Ectodermal cell (in vitro differentiated cells): Measurements from ENCODE around the gene TTC24.

Source experiments
- H3K27ac ChIP-seq: 2 replicates; pipeline ENCODE4 v1.7.0; 2013; ENCODE audit warnings: mild to moderate bottlenecking, low read depth, low read length; ENCODE audit not compliant: insufficient read depth, poor library complexity, severe bottlenecking
- H3K27me3 ChIP-seq: 2 replicates; pipeline ENCODE4 v1.7.0; 2013; ENCODE audit warnings: mild to moderate bottlenecking, low read length; ENCODE audit not compliant: insufficient read depth, control insufficient read depth, poor library complexity, severe bottlenecking
- H3K36me3 ChIP-seq: one replicate; pipeline ENCODE4 v1.7.0; 2013; ENCODE audit warnings: low read length; ENCODE audit not compliant: control insufficient read depth, insufficient read depth
- H3K4me1 ChIP-seq: one replicate; pipeline ENCODE4 v1.7.0; 2013; ENCODE audit warnings: low read length; ENCODE audit not compliant: control insufficient read depth, insufficient read depth
- H3K4me3 ChIP-seq: 2 replicates; pipeline ENCODE4 v1.7.0; 2013; ENCODE audit warnings: low read depth, low read length, control low read depth; ENCODE audit not compliant: insufficient read depth
- H3K9me3 ChIP-seq: 2 replicates; pipeline ENCODE4 v1.7.0; 2013; ENCODE audit warnings: mild to moderate bottlenecking, low read length, moderate library complexity; ENCODE audit not compliant: control insufficient read depth
- WGBS, 2 experiments: methylation state at CpG; one replicate each; pipeline ENCODE4 v1.1.7; 2013; ENCODE audit warnings: missing lambda C conversion rate in 2 of 2; 5-methylcytosine and 5-hydroxymethylcytosine counted together

The TTC24 gene

GRCh38 chr1:156593661-156593989, 14.1 kb downstream of the TTC24 start:
- H3K9me3 ChIP-seq, result no peaks in the 10 kb centered on the region
- 94% methylated on average over 8 of the region's 8 CpGs for WGBS, 2 experiments
- peaks cover 4% of the 10 kb centered on the region for H3K4me1 ChIP-seq
- H3K36me3 ChIP-seq, result peaks cover 42% of the 10 kb centered on the region
- H3K27ac ChIP-seq, result no peak overlapping the region
- H3K27me3 ChIP-seq, result no peaks in the 10 kb centered on the region
- H3K4me3 ChIP-seq, result no peak overlapping the region

GRCh38 chr1:156594190-156594589, 14.7 kb downstream of the TTC24 start:
- Histone ChIP-seq H3K4me3 (no peak overlapping the region), H3K27ac (no peak overlapping the region), H3K36me3 (peaks cover 42% of the 10 kb centered on the region), H3K9me3 (no peaks in the 10 kb centered on the region), H3K4me1 (peaks cover 4% of the 10 kb centered on the region), H3K27me3 (no peaks in the 10 kb centered on the region)
- WGBS, 2 experiments, result 90 to 92% methylated on average over 3 of the region's 3 CpGs

GRCh38 chr1:156595016-156595415, 15.5 kb downstream of the TTC24 start:
- Histone ChIP-seq H3K36me3 (peaks cover 42% of the 10 kb centered on the region), H3K27ac (no peak overlapping the region), H3K9me3 (no peaks in the 10 kb centered on the region), H3K4me3 (no peak overlapping the region), H3K4me1 (peaks cover 4% of the 10 kb centered on the region), H3K27me3 (no peaks in the 10 kb centered on the region)
- WGBS, 2 experiments, result 96 to 97% methylated on average over 2 of the region's 2 CpGs

GRCh38 chr1:156596426-156596825, 16.9 kb downstream of the TTC24 start:
- Histone ChIP-seq H3K9me3 (no peaks in the 10 kb centered on the region), H3K36me3 (peaks cover 42% of the 10 kb centered on the region), H3K4me1 (peaks cover 8% of the 10 kb centered on the region), H3K27me3 (no peaks in the 10 kb centered on the region), H3K4me3 (no peak overlapping the region), H3K27ac (no peak overlapping the region)
- 88 to 94% methylated on average over 1 to 3 of the region's 3 CpGs for WGBS, 2 experiments

GRCh38 chr1:156598125-156598524, 18.6 kb downstream of the TTC24 start:
- no peak overlapping the region for H3K4me3 ChIP-seq
- WGBS, 2 experiments, result 94 to 95% methylated on average over 5 of the region's 5 CpGs
- no peaks in the 10 kb centered on the region for H3K9me3 ChIP-seq
- H3K27ac ChIP-seq, result no peak overlapping the region
- no peaks in the 10 kb centered on the region for H3K27me3 ChIP-seq
- H3K4me1 ChIP-seq, result peaks cover 4% of the 10 kb centered on the region
- peaks cover 42% of the 10 kb centered on the region for H3K36me3 ChIP-seq

GRCh38 chr1:156598731-156599432, 19.4 kb downstream of the TTC24 start:
- H3K9me3 ChIP-seq, result no peaks in the 10 kb centered on the region
- H3K27ac ChIP-seq, result no peak overlapping the region
- H3K36me3 ChIP-seq, result peaks cover 37% of the 10 kb centered on the region
- no peak overlapping the region for H3K4me3 ChIP-seq
- WGBS, 2 experiments, result 90 to 95% methylated on average over 4 of the region's 4 CpGs
- no peaks in the 10 kb centered on the region for H3K27me3 ChIP-seq
- peaks cover 4% of the 10 kb centered on the region for H3K4me1 ChIP-seq

- Histone ChIP-seq H3K27ac (no peak overlapping the region), H3K36me3 (peaks cover 29% of the 10 kb centered on the region), H3K4me1 (peaks cover 4% of the 10 kb centered on the region), H3K9me3 (no peaks in the 10 kb centered on the region), H3K4me3 (no peak overlapping the region), H3K27me3 (no peaks in the 10 kb centered on the region)
- WGBS, 2 experiments, result 86 to 95% methylated on average over 3 of the region's 3 CpGs
Measured at GRCh38 chr1:156599811-156600210, 20.3 kb downstream of the TTC24 start.

- Histone ChIP-seq H3K27me3 (no peaks in the 10 kb centered on the region), H3K36me3 (peaks cover 21% of the 10 kb centered on the region), H3K27ac (peak overlapping the region; percentile 68), H3K4me3 (peak overlapping the region; percentile 95), H3K4me1 (peaks cover 4% of the 10 kb centered on the region), H3K9me3 (no peaks in the 10 kb centered on the region)
- 4 to 7% methylated on average over 13 of the region's 13 CpGs for WGBS, 2 experiments
Measured at GRCh38 chr1:156600733-156601121, 21.2 kb downstream of the TTC24 start.

- Histone ChIP-seq H3K36me3 (peaks cover 16% of the 10 kb centered on the region), H3K9me3 (no peaks in the 10 kb centered on the region), H3K4me1 (peaks cover 4% of the 10 kb centered on the region), H3K27ac (peak within 1 kb of the TSS; percentile 68), H3K4me3 (peak within 1 kb of the TSS; percentile 95), H3K27me3 (no peaks in the 10 kb centered on the region)
- WGBS, 2 experiments, result 1% methylated on average over 35 of the region's 35 CpGs
Measured at GRCh38 chr1:156601122-156601830, 21.8 kb downstream of the TTC24 start, which contains the start of gene GPATCH4. TSS of gene GPATCH4 (minus strand) at chr1:156601479.

- Histone ChIP-seq H3K27ac (no peak overlapping the region), H3K4me3 (peak overlapping the region; percentile 95), H3K36me3 (peaks cover 10% of the 10 kb centered on the region), H3K27me3 (no peaks in the 10 kb centered on the region), H3K9me3 (no peaks in the 10 kb centered on the region), H3K4me1 (peaks cover 4% of the 10 kb centered on the region)
- 86 to 89% methylated on average over 12 of the region's 12 CpGs for WGBS, 2 experiments
Measured at GRCh38 chr1:156601892-156602291, 22.4 kb downstream of the TTC24 start.
